Breast epithelium (tissue), 4 donors: Measurements from ENCODE around the gene MICAL2. TPM values are rescaled to one million over a fixed set of nuclear protein-coding genes. Genes with fewer than 3 reads are reported as not detected.

Source experiments
- DNase-seq, 2 donors: peaks; one replicate each; pipeline ENCODE4 v3.0.0-alpha.2; 2019; ENCODE audit warnings: low spot score in 2 of 2
- H3K27ac ChIP-seq, 2 donors: fragments of 200-600 bp; sonication (generic) in 1 of 2; one replicate each; pipeline ENCODE4 v1.5.1; 2016 to 2019; ENCODE audit warnings: mild to moderate bottlenecking in 1 of 2
- H3K27me3 ChIP-seq, 2 donors: fragments of 200-600 bp; sonication (generic) in 1 of 2; one replicate each; pipeline versions ENCODE4 v1.5.1 to v1.6.0; 2017 to 2019; ENCODE audit warnings: control low read depth in 1 of 2, mild to moderate bottlenecking in 1 of 2
- H3K36me3 ChIP-seq: fragments of 200-600 bp; one replicate; pipeline ENCODE4 v1.5.1; 2019
- H3K4me1 ChIP-seq, 2 donors: fragments of 200-600 bp; sonication (generic); one replicate each; pipeline ENCODE4 v1.5.1; 2016 to 2019; ENCODE audit warnings: control low read depth in 1 of 2
- H3K4me3 ChIP-seq, 3 donors: fragments of 200-600 bp; sonication (generic); 1 replicate in 2 of 3; 2 replicates in 1 of 3; pipeline ENCODE4 v1.5.1; 2016 to 2019; ENCODE audit warnings: mild to moderate bottlenecking in 3 of 3, moderate library complexity in 2 of 3
- H3K9me3 ChIP-seq, 2 donors: fragments of 200-600 bp; sonication (generic) in 1 of 2; one replicate each; pipeline ENCODE4 v1.5.1; 2016 to 2019; ENCODE audit warnings: control low read depth in 1 of 2
- POLR2A ChIP-seq: fragments of 450-650 bp; IDR thresholded peaks from one replicate; pipeline ENCODE4 v1.6.1; 2016; ENCODE audit warnings: antibody characterized with exemption, mild to moderate bottlenecking, moderate library complexity
- POLR2AphosphoS5 ChIP-seq, 3 donors: sonication (generic); formaldehyde crosslinking; IDR thresholded peaks; one replicate each; pipeline ENCODE4 v1.6.1; 2017; ENCODE audit warnings: antibody characterized with exemption in 3 of 3
- intact Hi-C: fragments of 100-400 bp; cut with DNase I; formaldehyde crosslinking; loops from one replicate; pipeline ENCODE4 v1.15.1; 2023; ENCODE audit warnings: low total_unique reads
- total RNA-seq, 3 donors: library from RNA; depleted of rRNA; stranded (reverse); fragments of >200 nt; gene quantifications; one replicate each; pipeline ENCODE4 v1.1.0, GENCODE V29; 2016
- TF ChIP-seq, protein P1 (sequence below), 3 donors: fragments of 450-650 bp; IDR thresholded peaks; one replicate each; pipeline ENCODE4 v1.5.1; 2016 to 2017; ENCODE audit warnings: antibody characterized with exemption in 3 of 3, mild to moderate bottlenecking in 3 of 3, moderate library complexity in 3 of 3

Gene MICAL2
- total RNA-seq, 3 donors from 2014 or later: 30.9 to 52.4 (median 38.6) TPM

DNA sequence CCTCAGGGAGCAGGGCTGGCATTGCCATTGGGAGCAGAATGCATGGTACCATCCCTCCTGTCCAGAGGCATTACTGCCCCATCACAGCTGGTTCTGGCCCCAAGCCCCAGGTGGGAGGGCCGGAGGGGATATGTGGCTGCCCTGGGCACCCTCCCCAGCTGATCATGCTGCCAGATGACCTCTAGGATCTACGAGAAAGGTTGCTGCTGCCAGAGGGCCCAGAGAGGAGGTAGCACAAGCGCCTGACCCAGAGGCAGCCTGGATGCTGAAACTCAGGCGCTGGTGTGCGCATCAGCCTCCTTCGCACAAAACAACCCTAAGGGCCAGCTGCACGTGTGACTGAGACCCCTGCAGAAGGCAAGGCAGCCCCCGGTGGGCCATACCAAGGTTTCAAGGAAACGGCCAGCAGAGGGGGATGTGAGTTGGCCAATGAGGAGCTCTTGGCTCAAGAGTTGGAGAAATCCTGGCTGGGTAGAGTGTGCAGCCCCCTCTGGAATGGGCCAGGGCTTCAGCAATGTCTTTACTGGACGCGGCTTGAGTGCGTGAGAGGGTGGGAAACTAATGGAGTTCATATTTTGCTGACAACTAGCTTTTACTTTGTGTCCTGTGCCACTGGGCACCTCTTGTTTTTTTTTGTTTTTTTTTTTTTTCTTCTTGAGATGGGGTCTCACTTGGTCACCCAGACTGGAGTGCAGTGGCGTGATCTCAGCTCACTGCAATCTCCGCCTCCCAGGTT lies 178.7 kb downstream of the MICAL2 start:
- intact Hi-C loops: no loop called here
- no peak overlapping the region for H3K27ac ChIP-seq

DNA sequence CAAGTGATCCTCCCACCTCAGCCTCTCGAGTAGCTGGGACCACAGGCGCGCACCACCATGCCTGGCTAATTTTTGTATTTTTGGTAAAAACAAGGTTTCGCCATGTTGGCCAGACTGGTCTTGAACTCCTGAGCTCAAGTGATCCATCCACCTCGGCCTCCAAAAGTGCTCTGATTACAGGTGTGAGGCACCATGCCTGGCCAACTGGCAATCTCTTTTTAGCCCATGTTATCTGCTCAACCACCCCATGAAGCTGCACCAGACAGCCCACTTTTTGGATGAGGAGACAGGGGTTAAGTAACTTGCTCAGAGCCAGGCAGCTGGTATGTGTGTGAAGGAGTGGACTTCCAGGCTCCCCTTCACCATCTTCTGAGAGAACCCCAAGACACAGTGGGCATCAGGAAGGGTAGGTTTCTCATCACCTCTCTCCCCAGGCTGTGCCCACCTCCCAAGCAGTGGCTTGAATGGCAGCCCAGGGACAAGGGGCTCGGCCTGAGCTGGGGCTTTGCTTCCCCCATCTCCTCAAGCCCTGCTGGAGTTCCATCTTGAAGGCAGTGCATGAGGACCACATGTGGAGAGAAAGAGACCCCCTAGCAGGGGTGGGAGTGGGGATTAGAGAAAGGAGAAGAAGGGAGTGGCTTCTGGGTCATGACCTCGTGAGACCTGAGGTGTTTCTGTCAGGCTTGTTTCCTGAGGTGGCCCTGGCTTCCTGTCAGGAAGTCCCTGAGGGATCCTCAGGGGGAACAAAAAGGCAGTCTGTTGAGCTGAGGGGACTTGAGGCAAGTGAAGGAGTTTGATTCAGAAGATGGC lies 179.5 kb downstream of the MICAL2 start:
- no peaks in the 10 kb centered on the region for H3K4me1 ChIP-seq
- H3K9me3 ChIP-seq: no peaks in the 10 kb centered on the region
- no peak overlapping the region for H3K4me3 ChIP-seq
- H3K27ac ChIP-seq: no peak overlapping the region
- TF ChIP-seq, protein P1, sequence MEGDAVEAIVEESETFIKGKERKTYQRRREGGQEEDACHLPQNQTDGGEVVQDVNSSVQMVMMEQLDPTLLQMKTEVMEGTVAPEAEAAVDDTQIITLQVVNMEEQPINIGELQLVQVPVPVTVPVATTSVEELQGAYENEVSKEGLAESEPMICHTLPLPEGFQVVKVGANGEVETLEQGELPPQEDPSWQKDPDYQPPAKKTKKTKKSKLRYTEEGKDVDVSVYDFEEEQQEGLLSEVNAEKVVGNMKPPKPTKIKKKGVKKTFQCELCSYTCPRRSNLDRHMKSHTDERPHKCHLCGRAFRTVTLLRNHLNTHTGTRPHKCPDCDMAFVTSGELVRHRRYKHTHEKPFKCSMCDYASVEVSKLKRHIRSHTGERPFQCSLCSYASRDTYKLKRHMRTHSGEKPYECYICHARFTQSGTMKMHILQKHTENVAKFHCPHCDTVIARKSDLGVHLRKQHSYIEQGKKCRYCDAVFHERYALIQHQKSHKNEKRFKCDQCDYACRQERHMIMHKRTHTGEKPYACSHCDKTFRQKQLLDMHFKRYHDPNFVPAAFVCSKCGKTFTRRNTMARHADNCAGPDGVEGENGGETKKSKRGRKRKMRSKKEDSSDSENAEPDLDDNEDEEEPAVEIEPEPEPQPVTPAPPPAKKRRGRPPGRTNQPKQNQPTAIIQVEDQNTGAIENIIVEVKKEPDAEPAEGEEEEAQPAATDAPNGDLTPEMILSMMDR (IDR thresholded peaks at IDR 0.05): no peak
- no peak for TF ChIP-seq POLR2A
- no peak for TF ChIP-seq POLR2AphosphoS5 (IDR thresholded peaks at IDR 0.05)
- H3K36me3 ChIP-seq: no peaks in the 10 kb centered on the region
- no peak for DNase-seq
- intact Hi-C loops: no loop called here
- H3K27me3 ChIP-seq: no peaks in the 10 kb centered on the region

More for the DNA sequence above, 178.7 kb downstream of the MICAL2 start:
- H3K4me3 ChIP-seq: no peak overlapping the region
- no peaks in the 10 kb centered on the region for H3K4me1 ChIP-seq
- TF ChIP-seq, protein P1 (IDR thresholded peaks at IDR 0.05): no peak
- no peak for TF ChIP-seq POLR2A
- no peak for TF ChIP-seq POLR2AphosphoS5 (IDR thresholded peaks at IDR 0.05)
- DNase-seq: no peak
- H3K27me3 ChIP-seq: no peaks in the 10 kb centered on the region
- H3K9me3 ChIP-seq: no peaks in the 10 kb centered on the region
- no peaks in the 10 kb centered on the region for H3K36me3 ChIP-seq

DNA sequence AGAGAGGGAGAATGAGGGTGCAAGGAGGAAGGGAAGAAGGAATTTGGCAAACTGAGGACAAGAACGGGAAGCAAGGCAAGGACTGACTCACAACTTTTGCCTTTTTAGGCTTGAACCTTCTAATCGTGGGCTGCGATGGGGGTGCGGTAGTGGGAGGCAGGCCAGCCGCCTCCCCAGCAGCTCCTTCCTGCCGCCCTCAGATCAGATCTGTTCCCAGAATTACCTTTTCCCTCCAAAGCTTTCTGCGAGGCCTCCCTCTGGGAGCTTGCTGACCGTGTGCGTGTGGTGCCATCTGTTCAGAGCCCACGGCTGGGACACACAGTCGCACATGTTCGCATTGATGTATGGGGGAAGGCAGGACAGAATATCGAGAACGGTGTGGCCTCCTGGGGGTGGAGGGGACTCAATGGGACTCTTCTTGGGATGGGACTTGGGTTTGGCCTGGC lies 180.1 kb downstream of the MICAL2 start:
- intact Hi-C loops: no loop called here
- H3K27me3 ChIP-seq: no peaks in the 10 kb centered on the region

DNA sequence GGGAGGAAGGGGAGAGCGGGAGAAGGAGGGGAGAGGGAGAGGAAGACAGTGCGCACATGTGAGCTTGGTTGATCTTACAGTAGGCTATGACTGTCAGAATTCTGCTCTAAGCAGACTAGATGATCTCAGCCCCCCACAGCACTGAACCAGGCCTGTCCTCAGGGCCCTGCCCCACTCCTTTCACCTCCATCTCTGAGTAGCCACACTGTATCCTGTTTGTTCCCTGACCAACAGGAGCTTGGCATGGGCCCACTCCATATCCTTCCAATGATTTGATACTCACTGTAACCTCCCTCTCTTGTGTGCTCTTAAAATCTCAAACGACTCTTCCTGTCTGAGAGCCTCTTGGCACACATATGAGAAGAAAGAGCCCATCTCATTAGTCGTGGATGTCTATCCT lies 180.9 kb downstream of the MICAL2 start:
- Histone ChIP-seq H3K4me3 (no peak overlapping the region), H3K27ac (no peak overlapping the region), H3K4me1 (no peaks in the 10 kb centered on the region), H3K27me3 (no peaks in the 10 kb centered on the region), H3K36me3 (no peaks in the 10 kb centered on the region), H3K9me3 (no peaks in the 10 kb centered on the region)
- intact Hi-C loops: no loop called here
- TF ChIP-seq POLR2AphosphoS5 (IDR thresholded peaks at IDR 0.05): no peak
- DNase-seq: no peak

More for the DNA sequence above, 180.1 kb downstream of the MICAL2 start:
- TF ChIP-seq POLR2A: no peak
- no peak for TF ChIP-seq POLR2AphosphoS5 (IDR thresholded peaks at IDR 0.05)
- TF ChIP-seq, protein P1 (IDR thresholded peaks at IDR 0.05): no peak
- Histone ChIP-seq H3K36me3 (no peaks in the 10 kb centered on the region), H3K9me3 (no peaks in the 10 kb centered on the region), H3K4me1 (no peaks in the 10 kb centered on the region), H3K4me3 (no peak overlapping the region), H3K27ac (no peak overlapping the region)
- no peak for DNase-seq

DNA sequence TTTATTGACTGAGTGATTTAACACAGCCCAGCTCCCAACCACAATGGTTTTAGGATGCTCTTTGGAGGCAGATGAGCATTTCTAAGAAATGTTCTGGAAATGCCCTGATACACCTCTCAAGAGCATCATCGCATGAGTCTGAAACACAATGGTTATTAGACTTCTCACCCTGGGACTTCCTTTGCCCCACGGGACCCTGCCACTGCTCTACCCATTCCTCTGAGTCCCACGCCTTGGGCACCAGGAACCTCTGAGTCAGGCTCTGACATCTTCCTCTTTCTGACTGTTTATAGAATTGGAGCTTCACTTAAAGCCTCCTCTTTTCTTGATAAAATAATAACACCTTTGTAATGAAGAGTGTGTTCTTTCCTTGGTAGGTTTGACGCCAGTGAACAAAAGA lies 181.4 kb downstream of the MICAL2 start:
- no peak overlapping the region for H3K4me3 ChIP-seq
- no peaks in the 10 kb centered on the region for H3K9me3 ChIP-seq
- H3K36me3 ChIP-seq: no peaks in the 10 kb centered on the region
- no peak overlapping the region for H3K27ac ChIP-seq
- no peaks in the 10 kb centered on the region for H3K27me3 ChIP-seq
- DNase-seq: no peak
- no peaks in the 10 kb centered on the region for H3K4me1 ChIP-seq
- TF ChIP-seq, protein P1 (IDR thresholded peaks at IDR 0.05): no peak
- TF ChIP-seq POLR2AphosphoS5 (IDR thresholded peaks at IDR 0.05) (no peak), POLR2A (no peak)
- intact Hi-C loops: no loop called here
